ENCODE results near the gene TCF12. TPM values are rescaled to one million over a fixed set of nuclear protein-coding genes. Genes with fewer than 3 reads are reported as not detected.

The TCF12 gene
- polyA plus RNA-seq, 1 experiment: 447 TPM

DNA sequence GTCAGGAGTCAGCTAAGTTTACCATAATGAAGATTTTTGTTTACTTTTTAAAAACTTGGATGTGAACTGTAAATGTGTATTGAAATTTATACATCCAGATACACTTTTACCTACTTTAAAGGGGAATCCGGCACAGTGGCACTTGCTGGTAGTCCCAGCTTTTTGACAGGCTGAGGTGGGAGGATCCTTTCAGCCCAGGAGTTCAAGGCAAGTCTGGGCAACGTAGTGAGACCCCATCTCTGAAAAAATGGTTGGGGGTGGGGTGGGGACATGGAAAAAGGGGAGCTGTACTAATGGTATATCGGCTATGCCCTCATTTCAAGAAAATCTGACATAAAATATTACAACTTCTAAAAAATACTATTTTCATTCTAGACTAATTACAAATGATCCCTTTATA, 362.0 kb downstream of the TCF12 start:
- Histone ChIP-seq H3K4me3 (ENCODE audit: low read depth, low read length) (no peak overlapping the region), H3K9me3 (ENCODE audit: control insufficient read depth, insufficient read depth, low read length) (no peaks in the 10 kb centered on the region), H3K27ac (ENCODE audit: low read depth, low read length) (no peak overlapping the region), H3K27me3 (ENCODE audit: control insufficient read depth, insufficient read depth, low read length) (no peaks in the 10 kb centered on the region)
- ChIA-PET CTCF (interaction anchor here (0.6 to 0.7 kb wide), 2 partner anchors 138 to 435 kb away, joined by 3 read pairs; no protein-coding TSS in a partner anchor), POLR2A (no interaction called here)
- TF ChIP-seq, protein P1, sequence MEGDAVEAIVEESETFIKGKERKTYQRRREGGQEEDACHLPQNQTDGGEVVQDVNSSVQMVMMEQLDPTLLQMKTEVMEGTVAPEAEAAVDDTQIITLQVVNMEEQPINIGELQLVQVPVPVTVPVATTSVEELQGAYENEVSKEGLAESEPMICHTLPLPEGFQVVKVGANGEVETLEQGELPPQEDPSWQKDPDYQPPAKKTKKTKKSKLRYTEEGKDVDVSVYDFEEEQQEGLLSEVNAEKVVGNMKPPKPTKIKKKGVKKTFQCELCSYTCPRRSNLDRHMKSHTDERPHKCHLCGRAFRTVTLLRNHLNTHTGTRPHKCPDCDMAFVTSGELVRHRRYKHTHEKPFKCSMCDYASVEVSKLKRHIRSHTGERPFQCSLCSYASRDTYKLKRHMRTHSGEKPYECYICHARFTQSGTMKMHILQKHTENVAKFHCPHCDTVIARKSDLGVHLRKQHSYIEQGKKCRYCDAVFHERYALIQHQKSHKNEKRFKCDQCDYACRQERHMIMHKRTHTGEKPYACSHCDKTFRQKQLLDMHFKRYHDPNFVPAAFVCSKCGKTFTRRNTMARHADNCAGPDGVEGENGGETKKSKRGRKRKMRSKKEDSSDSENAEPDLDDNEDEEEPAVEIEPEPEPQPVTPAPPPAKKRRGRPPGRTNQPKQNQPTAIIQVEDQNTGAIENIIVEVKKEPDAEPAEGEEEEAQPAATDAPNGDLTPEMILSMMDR (IDR thresholded peaks at IDR 0.05; ENCODE audit: low read depth, low read length): no peak
- DNase-seq (ENCODE audit: low read depth, low spot score): no peak

DNA sequence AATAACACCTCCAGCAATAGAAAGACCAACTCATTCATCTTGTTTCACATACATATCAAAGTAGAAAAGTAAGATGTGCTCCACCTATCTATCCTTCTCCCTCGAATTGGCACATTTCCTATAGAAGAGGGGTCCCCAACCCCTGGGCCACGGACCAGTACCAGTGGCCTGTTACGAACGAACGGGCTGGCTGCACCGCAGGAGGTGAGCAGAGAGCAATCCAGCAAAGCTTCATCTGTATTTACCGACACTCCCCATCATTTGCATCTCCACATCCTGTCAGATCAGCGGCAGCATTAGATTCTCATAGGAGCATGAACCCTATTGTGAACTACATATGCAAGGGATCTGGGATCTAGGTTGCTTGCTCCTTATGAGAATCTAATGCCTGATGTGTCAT, 362.9 kb downstream of the TCF12 start:
- CTCF ChIA-PET: no interaction called here
- no peak overlapping the region for H3K27ac ChIP-seq (ENCODE audit: low read depth, low read length)
- TF ChIP-seq, protein P1 (IDR thresholded peaks at IDR 0.05; ENCODE audit: low read depth, low read length): no peak

DNA sequence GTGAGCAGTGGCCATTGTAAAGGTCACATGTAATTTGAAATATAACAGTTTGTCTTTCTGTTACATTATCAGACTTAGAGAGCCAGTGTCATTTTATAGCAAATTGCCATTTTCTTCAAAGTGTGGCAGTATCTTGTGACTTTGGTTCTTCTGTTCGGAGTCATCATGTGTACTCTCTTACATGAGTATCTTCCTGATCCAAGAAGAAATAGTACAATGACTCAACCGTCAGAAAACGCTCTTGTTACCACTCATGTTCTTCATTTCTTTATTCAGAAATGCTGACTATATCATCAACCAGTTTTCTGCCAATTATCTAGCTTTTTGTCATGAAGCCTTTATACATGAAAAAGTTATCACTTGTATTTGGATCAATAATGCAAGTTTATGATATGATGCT, 364.2 kb downstream of the TCF12 start:
- TF ChIP-seq, protein P1 (IDR thresholded peaks at IDR 0.05; ENCODE audit: low read depth, low read length): no peak
- Histone ChIP-seq H3K27me3 (ENCODE audit: control insufficient read depth, insufficient read depth, low read length) (no peaks in the 10 kb centered on the region), H3K4me3 (ENCODE audit: low read depth, low read length) (no peak overlapping the region), H3K9me3 (ENCODE audit: control insufficient read depth, insufficient read depth, low read length) (no peaks in the 10 kb centered on the region), H3K27ac (ENCODE audit: low read depth, low read length) (no peak overlapping the region)
- ChIA-PET CTCF (no interaction called here), POLR2A (no interaction called here)
- DNase-seq (ENCODE audit: low read depth, low spot score): no peak

More for the DNA sequence above, 362.9 kb downstream of the TCF12 start:
- DNase-seq (ENCODE audit: low read depth, low spot score): no peak
- POLR2A ChIA-PET: no interaction called here
- no peaks in the 10 kb centered on the region for H3K27me3 ChIP-seq (ENCODE audit: control insufficient read depth, insufficient read depth, low read length)
- no peaks in the 10 kb centered on the region for H3K9me3 ChIP-seq (ENCODE audit: control insufficient read depth, insufficient read depth, low read length)
- no peak overlapping the region for H3K4me3 ChIP-seq (ENCODE audit: low read depth, low read length)

DNA sequence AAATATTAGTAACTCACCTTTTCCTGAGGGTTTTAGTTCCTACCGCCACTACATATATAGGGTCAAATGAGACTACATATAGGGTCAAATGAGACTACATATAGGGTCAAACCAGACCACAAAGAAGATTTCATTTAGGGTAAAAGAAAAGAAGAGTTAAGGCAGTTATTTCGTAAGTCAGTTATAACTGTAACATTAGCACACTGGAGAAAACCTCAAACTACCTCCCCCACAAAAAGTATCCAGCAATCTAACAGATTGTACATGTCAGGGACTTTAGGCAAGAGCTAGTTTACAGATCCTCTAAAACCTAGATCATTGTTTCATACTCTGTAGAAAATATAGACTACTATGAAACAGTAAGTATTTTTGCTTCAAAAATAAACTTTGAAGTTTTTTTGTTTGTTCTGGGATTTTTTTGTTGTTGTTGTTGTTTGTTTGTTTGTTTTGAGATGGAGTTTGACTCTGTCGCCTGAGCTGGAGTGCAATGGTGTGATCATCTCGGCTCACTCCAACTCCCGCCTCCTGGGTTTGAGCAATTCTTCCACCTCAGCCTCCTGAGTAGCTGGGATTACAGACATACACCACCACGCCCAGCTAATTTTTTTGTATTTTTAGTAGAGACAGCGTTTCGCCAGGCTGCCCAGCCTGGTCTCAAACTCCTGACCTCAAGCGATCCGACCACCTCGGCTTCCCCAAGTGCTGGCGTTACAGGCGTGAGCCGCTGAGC, 365.5 kb downstream of the TCF12 start:
- TF ChIP-seq, protein P1 (IDR thresholded peaks at IDR 0.05; ENCODE audit: low read depth, low read length): no peak
- H3K27ac ChIP-seq (ENCODE audit: low read depth, low read length): no peak overlapping the region
- POLR2A ChIA-PET: interaction anchor here (0.6 kb wide), 1 partner anchor 414 kb away, joined by 6 read pairs; no protein-coding TSS in a partner anchor
- no peak overlapping the region for H3K4me3 ChIP-seq (ENCODE audit: low read depth, low read length)
- DNase-seq (ENCODE audit: low read depth, low spot score): no peak
- no peaks in the 10 kb centered on the region for H3K9me3 ChIP-seq (ENCODE audit: control insufficient read depth, insufficient read depth, low read length)
- H3K27me3 ChIP-seq (ENCODE audit: control insufficient read depth, insufficient read depth, low read length): no peaks in the 10 kb centered on the region
- CTCF ChIA-PET: interaction anchor here (0.9 to 1.5 kb wide), 2 partner anchors 16 to 22 kb away, joined by 3 to 4 read pairs; no protein-coding TSS in a partner anchor

DNA sequence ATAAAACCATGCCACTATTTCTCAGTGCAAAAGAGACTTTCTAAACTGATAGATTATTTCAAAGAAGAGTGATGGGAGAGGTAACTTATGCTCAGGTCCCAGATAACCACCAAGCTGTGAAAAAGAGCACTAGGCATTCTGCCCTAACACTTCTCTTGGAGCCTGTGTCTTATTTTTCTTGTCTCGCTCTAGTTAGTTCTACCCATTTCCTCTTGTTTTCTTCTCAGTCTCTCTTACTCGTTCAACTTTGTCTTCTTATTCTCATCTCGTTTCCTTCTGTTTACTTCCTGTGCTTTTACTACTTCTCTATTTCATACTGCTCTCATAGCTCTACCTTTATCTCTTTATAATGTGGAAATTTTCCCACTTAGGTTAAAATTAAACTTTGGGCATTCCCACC, 366.1 kb downstream of the TCF12 start:
- Histone ChIP-seq H3K4me3 (ENCODE audit: low read depth, low read length) (no peak overlapping the region), H3K27ac (ENCODE audit: low read depth, low read length) (no peak overlapping the region), H3K9me3 (ENCODE audit: control insufficient read depth, insufficient read depth, low read length) (no peaks in the 10 kb centered on the region), H3K27me3 (ENCODE audit: control insufficient read depth, insufficient read depth, low read length) (no peaks in the 10 kb centered on the region)
- POLR2A ChIA-PET: interaction anchor here (0.6 kb wide), 1 partner anchor 415 kb away, joined by 6 read pairs; no protein-coding TSS in a partner anchor
- CTCF ChIA-PET: interaction anchor here (1.5 kb wide), 1 partner anchor 22 kb away, joined by 4 read pairs; no protein-coding TSS in a partner anchor
- DNase-seq (ENCODE audit: low read depth, low spot score): no peak
- TF ChIP-seq, protein P1 (IDR thresholded peaks at IDR 0.05; ENCODE audit: low read depth, low read length): no peak

Data from AG04450 (cell line).